Ramos (cell line): ENCODE data around the gene PIK3CB.
"Not testable (repeated sequence)": the region's sequence is repeated elsewhere in the genome, so short reads cannot be mapped to it uniquely, and the experiment has no call there.

Source experiments
- in situ Hi-C: fragments of 300-500 bp; cut with MboI; formaldehyde crosslinking; loops from one replicate; pipeline ENCODE4 v1.14.3; 2022; ENCODE audit warnings: low sequenced_read_pairs; ENCODE audit not compliant: unreplicated experiment

PIK3CB gene

GRCh38 chr3:138809500-138810256 is 25.1 kb downstream of the PIK3CB start:
- in situ Hi-C loops = no loop called here

- in situ Hi-C loops = no loop called here
Observed at GRCh38 chr3:138806376-138807080, 28.2 kb downstream of the PIK3CB start.

- in situ Hi-C loops = no loop called here
Observed at GRCh38 chr3:138803006-138803653, 31.6 kb downstream of the PIK3CB start.

GRCh38 chr3:138802223-138802622 is 32.5 kb downstream of the PIK3CB start:
- in situ Hi-C loops = not testable (repeated sequence)

- in situ Hi-C loops = no loop called here
Observed at GRCh38 chr3:138801792-138802191, 32.9 kb downstream of the PIK3CB start.

- in situ Hi-C loops = no loop called here
Observed at GRCh38 chr3:138800248-138800647, 34.5 kb downstream of the PIK3CB start.

GRCh38 chr3:138799822-138800221 is 34.9 kb downstream of the PIK3CB start:
- in situ Hi-C loops = no loop called here

GRCh38 chr3:138797508-138798038 is 37.2 kb downstream of the PIK3CB start:
- in situ Hi-C loops = no loop called here

GRCh38 chr3:138796761-138797160 is 38.0 kb downstream of the PIK3CB start:
- in situ Hi-C loops = no loop called here

GRCh38 chr3:138786788-138787271 is 47.9 kb downstream of the PIK3CB start:
- in situ Hi-C loops = no loop called here

GRCh38 chr3:138785951-138786350 is 48.8 kb downstream of the PIK3CB start:
- in situ Hi-C loops = no loop called here

GRCh38 chr3:138785362-138785857 is 49.3 kb downstream of the PIK3CB start:
- in situ Hi-C loops = not testable (repeated sequence)

- in situ Hi-C loops = no loop called here
Observed at GRCh38 chr3:138782755-138783154, 52.0 kb downstream of the PIK3CB start.

- in situ Hi-C loops = no loop called here
Observed at GRCh38 chr3:138781012-138781470, 53.7 kb downstream of the PIK3CB start.

- in situ Hi-C loops = no loop called here
Observed at GRCh38 chr3:138778643-138779042, 56.1 kb downstream of the PIK3CB start.

- in situ Hi-C loops = no loop called here
Observed at GRCh38 chr3:138776961-138777360, 57.8 kb downstream of the PIK3CB start.

GRCh38 chr3:138775254-138775595 is 59.5 kb downstream of the PIK3CB start:
- in situ Hi-C loops = no loop called here

- in situ Hi-C loops = no loop called here
Observed at GRCh38 chr3:138774529-138775253, 60.0 kb downstream of the PIK3CB start.

GRCh38 chr3:138771585-138771984 is 63.1 kb downstream of the PIK3CB start:
- in situ Hi-C loops = no loop called here

GRCh38 chr3:138769616-138770015 is 65.1 kb downstream of the PIK3CB start:
- in situ Hi-C loops = no loop called here
